GM21390 (cell line): ENCODE results near the gene CSNK1E.

Experiments used
- ATAC-seq: cut with Tn5 transposase; IDR thresholded peaks from one replicate; pipeline ENCODE4 v1.9.1; 2021; ENCODE audit not compliant: unreplicated experiment

Gene CSNK1E

GRCh38 chr22:38308791-38309498 is 8.3 kb downstream of the CSNK1E start:
- no peak for ATAC-seq

DNA sequence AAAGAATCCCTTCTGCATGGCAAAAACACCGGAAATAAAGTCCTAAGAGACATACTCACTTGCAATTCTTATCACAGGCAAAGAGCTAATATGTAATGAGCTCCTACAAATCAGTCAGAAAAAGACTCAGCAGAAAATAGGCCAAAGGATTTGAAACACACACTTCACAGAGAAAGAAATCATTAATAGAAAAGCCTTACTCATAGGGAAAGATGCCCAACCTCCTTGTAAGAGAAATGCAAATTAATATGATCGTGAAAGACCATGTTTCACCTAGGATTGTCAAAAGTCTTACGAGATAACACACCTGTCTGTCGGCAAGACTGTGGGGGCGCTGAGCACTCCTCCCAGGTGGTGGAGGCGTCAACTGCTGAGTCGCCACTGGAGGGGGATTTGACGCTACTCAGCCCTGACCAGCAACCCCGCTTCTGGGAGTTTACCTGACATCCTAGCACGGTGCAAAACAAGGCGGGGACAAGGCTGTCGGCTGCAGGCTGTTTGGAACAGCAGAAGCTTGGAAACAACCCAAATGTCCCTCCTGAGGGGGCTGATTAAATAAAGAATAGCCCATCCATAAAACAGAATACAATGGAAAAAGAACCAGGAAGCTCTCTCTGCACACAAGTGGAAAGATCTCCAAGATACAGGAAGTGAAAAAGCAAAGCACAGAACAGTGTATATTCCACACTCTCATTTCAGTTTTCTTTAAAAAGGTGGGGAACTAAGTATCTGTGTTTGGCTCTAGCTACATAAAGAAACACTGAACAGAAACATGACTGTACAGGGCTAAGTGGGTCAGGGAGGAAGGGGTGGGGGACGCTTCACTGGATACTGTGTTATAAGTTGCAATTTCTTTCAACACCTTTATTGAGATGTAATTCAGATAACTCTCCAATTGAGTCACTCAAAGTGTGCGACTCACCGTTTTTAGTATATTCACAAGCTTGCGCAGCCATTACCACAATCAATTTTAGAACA is 11.5 kb downstream of the CSNK1E start:
- peak; percentile 70 for ATAC-seq

- no peak for ATAC-seq
These were observed 12.7 kb downstream of the CSNK1E start for GRCh38 chr22:38304526-38304925.

DNA sequence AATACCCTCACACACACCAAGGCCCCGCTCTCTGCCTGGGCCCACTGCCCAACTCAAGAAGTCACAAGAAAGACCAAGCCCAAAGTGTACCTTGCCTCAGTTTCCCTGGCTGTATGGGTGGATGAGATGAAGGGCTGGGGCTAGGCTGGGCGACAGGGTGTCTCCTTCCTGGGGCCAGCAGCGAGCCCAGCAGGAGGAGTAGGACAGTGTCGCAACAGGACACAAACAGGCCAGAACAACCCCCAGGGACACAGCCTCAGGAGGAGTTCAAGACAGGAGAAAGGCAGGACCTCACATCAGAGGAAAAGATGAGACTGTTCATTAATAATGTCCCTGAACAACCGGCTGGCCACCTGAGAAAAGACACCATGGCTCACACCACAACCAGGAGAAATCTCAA is 13.3 kb downstream of the CSNK1E start:
- no peak for ATAC-seq

DNA sequence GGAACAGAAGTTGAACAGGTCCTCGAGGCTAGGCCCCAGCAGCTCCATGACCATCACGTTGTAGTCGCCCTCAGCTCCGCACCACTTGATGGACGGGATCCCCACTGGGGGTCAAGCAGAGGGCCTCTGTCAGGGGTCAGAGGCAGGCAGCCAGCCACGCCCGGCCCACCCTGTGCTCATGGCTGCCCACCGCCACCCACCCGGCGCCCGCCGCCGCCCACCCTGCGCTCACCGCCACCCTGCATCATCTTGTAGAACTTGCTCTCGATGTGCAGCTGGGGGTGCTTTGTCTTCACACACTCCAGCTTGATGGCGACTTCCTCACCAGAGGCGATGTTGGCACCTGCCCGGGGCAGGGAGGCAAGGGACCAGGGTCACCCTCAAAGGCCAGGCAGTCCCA is 14.3 kb downstream of the CSNK1E start:
- no peak for ATAC-seq

- no peak for ATAC-seq
These were observed 16.3 kb downstream of the CSNK1E start for GRCh38 chr22:38300946-38301345.

DNA sequence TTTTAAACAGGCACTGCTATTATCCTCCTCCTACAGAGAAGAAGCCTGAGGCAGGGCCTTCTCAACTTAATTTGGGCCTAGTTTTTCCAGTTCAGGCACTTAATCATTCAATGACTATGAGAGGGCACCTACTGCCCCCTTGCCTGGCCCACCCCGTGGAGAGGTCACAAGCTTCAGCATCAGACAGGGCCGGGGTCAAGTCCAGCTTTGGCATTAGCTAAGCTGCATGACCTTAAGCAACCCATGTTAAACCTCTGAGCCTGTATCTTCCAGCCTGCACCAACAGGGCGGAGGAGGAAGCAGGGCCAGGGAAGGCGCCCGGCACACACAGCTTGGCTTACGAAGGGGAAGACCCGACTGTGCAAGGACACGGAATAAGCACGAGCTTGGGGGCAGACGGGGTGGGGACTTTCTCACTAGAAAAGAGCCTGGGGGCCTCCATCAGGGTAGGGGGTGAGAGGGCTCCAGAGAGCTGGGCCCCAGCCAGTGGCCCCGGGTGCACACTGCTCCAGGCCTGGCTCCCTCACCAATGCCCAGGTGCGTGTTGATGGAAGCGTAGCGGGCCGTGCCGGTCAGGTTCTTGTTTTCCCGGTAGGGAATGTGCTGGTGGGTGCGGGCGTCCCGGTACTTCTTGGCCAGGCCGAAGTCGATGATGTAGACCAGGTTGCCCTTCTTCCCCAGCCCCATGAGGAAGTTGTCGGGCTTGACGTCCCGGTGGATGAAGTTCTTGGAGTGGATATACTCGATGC is 16.9 kb downstream of the CSNK1E start:
- ATAC-seq = no peak

DNA sequence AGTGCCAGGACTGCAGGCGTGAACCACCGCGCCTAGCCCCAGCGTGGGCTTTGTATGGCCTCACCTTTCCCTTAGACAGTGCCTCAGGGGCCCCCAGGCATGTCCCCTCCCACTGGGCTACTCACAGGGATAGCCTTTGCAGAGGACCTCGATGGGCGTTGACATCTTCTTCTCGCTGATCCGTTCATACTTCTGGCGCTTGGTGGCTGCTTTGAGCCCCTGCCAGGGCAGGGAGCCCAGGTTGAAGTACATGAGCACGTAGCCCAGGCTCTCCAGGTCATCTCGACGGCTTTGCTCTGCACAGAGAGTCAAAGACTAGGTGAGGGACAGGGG is 17.5 kb downstream of the CSNK1E start:
- ATAC-seq = no peak

GRCh38 chr22:38298312-38299005 is 18.8 kb downstream of the CSNK1E start:
- no peak for ATAC-seq

DNA sequence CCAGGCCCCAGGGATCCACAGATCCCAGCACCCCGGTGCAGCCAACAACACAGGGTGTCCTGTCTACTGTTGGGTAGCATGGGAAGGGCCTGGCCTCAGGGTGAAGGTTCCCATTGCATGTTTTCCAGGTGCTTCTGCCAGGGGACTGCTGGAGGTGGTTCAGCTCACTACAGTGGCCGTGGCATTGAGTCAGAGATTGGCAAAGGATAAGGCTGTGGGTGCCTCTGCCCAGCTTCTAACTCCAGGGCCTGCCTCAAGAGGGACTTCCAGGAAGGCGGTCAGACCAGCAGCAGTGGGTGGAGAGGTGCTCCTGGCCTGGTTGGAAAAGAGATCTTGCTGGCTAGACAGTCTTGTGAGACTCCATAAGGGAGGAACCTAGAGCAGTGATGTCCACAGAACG is 20.9 kb downstream of the CSNK1E start:
- no peak for ATAC-seq

GRCh38 chr22:38295863-38296262 is 21.4 kb downstream of the CSNK1E start:
- no peak for ATAC-seq

- ATAC-seq = no peak
These were observed 21.9 kb downstream of the CSNK1E start for GRCh38 chr22:38295339-38295738.

DNA sequence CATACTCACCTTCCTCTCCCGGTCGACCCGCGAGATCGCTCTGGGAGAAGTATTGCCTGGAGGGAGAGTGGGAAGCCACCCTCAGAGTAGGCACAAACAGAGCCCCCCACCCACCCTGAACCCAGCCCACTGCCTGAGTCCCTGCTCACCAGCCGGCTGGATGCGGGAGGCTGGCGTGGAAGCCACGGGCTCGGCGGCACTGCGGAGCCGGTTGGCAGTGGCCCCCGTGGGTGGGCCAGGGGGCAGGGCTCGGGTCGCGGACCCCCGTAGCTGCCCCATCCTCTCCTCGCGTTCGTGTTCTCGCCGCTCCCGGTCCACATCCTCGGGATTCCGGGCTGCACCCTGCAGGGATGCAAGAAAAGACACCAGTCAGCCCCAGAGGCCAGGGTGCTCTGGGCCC is 23.0 kb downstream of the CSNK1E start:
- ATAC-seq = no peak

DNA sequence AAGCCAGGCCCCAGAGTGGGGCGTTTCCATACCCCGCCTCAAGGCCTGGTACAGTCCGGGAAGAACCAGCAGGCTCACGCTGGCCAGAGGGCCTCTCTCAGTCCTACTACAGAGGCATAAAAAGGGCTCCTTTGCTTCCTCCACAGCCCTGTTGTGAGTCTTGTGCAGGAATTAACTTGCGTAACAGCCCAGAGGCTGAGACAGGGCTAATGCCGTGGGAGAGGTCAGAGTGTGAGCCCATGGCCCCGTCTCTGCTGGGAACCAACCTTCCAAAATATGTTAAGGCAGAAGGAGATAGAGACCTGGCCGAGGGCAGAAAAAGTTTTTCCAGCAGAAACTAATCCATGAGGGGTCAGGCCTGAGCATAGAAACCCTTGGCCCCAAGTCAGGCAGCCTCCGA is 24.5 kb downstream of the CSNK1E start:
- ATAC-seq = no peak

GRCh38 chr22:38291201-38291777 is 25.9 kb downstream of the CSNK1E start:
- no peak for ATAC-seq

DNA sequence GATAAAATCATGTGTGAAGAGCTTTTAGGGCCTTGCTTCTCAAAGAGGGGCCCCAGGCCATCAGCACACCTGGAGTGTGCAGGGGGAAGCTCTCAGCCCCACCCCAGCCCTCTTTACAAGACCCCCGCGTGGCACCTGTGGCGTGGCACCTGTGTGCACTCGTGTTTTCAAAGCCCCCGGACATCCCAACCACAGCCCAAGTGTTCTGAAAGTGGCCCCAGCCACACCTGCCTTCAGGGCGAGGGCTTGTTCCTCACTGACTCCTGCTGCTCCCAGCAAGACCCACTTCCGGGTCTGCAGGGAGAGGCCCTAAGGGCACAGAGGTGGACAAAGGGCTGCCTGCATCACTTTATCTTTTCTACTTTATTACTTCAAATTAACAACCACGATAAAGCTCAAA is 26.9 kb downstream of the CSNK1E start:
- no peak for ATAC-seq

DNA sequence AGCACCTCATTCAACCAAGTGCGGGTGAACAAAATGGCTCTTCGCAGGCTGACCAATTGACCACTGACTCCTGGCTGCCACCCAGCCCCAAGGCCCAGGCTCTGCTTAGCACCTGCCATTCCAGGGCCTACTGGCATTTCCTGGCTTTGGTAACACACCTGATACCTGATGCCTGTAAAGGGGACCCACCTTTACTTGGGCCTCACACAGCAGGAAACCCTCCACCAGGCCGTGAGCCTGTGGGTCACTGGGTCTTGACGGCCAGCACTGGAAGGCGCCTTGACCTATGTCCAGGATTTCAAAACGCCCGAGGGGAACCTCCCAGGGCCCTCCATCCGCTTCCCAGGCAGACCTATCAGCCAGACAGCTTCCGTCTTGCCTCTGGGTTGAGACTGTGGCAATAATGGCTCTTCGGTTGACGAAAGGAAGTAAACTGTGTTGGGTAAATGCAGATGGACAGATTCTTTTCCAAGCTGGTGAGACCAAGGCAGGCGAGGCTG is 27.6 kb downstream of the CSNK1E start:
- ATAC-seq = no peak

DNA sequence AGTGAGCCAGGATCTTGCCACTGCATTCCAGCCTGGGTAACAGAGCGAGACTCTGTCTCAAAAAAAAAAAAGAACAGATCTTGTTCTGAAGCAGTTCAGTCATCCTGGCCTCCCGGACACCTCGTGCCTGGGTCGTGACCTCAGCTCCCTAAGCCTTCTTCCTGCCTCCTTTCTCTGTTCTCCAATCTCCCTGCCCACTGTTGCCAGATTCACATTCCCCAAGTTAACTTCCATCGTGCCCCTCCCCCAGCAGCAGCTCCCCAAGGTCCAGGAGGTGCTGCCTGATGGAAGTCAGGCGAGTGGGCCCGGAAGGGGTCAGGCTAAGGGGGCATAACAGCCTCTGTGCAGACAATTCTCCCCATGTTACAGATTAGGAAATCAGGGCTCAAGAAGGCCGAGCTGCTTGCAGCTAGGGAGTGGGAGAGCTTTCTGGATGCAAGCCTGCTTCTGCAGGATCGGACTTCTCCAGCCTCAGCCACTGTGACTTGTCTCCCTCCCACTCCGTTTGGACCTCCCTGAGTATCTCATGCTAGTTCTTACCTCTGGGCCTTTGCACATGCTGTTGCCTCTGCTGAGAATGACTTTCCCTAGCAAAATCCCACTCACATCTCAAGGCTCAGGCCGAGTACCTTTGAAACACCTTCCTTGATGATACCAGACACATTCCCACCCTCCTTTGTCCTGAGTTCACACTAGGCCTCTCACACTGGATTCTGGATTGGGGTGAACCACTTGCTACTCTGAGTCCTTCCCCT is 30.1 kb downstream of the CSNK1E start:
- no peak for ATAC-seq

- ATAC-seq = no peak
These were observed 32.2 kb downstream of the CSNK1E start for GRCh38 chr22:38285018-38285417.

GRCh38 chr22:38284042-38284402 is 33.2 kb downstream of the CSNK1E start:
- no peak for ATAC-seq
